Adrenal gland (tissue), 5 donors: ENCODE data around the gene EPO.

Experiments
- POLR2A ChIP-seq, 2 donors: fragments of 450-650 bp; IDR thresholded peaks; one replicate each; pipeline ENCODE4 v1.6.1; 2017; ENCODE audit warnings: antibody characterized with exemption in 2 of 2, mild to moderate bottlenecking in 2 of 2, moderate library complexity in 1 of 2
- TF ChIP-seq, protein P1 (sequence below), 6 experiments: fragments of 450-650 bp in 4 of 6; fragments of 200-600 bp in 2 of 6; sonication (generic) in 1 of 6; IDR thresholded peaks; 1 replicate in 5 of 6; 2 replicates in 1 of 6; pipeline versions ENCODE4 v1.5.1 to v1.8.0; 2016 to 2021; ENCODE audit warnings: antibody characterized with exemption in 6 of 6, mild to moderate bottlenecking in 2 of 6, moderate library complexity in 1 of 6
- donor health status: DM: no; HTN: no; CAD: no.

DNA sequence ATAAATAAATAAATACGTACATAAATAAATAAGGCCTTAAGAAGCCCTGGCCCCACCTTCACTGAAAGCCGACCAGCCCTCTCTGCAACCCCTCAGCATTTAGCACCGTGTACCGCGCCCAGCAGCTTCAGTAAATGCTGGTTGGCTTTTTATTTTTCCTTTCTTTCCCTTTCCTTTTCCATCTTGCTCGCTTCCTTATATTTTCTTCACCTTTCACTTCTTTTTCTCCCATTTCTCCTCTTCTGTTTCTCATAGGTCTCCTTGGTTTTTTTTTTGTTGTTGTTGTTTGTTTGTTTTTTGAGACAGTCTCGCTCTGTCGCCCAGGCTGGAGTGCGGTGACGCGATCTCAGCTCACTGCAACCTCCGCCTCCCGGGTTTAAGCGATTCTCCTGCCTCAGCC lies 24.3 kb downstream of the EPO start:
- TF ChIP-seq POLR2A (IDR thresholded peaks at IDR 0.05), result no peak
- TF ChIP-seq, protein P1, sequence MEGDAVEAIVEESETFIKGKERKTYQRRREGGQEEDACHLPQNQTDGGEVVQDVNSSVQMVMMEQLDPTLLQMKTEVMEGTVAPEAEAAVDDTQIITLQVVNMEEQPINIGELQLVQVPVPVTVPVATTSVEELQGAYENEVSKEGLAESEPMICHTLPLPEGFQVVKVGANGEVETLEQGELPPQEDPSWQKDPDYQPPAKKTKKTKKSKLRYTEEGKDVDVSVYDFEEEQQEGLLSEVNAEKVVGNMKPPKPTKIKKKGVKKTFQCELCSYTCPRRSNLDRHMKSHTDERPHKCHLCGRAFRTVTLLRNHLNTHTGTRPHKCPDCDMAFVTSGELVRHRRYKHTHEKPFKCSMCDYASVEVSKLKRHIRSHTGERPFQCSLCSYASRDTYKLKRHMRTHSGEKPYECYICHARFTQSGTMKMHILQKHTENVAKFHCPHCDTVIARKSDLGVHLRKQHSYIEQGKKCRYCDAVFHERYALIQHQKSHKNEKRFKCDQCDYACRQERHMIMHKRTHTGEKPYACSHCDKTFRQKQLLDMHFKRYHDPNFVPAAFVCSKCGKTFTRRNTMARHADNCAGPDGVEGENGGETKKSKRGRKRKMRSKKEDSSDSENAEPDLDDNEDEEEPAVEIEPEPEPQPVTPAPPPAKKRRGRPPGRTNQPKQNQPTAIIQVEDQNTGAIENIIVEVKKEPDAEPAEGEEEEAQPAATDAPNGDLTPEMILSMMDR (IDR thresholded peaks at IDR 0.05), result no peak
